22Rv1 (cell line): ENCODE data around the gene NAA25.

Experiments
- CTCF ChIP-seq: fragments of 450-650 bp; IDR thresholded peaks from 2 replicates; pipeline ENCODE4 v1.5.1; 2017; ENCODE audit warnings: mild to moderate bottlenecking
- ZFX ChIP-seq: fragments of 450-650 bp; IDR thresholded peaks from 2 replicates; pipeline ENCODE4 v1.6.1; 2017; ENCODE audit warnings: antibody characterized with exemption, borderline replicate concordance

GRCh38 chr12:111997300-111997699 lies 111.3 kb downstream of the NAA25 start:
- no peak for TF ChIP-seq CTCF
- TF ChIP-seq ZFX, result no peak
